H54 (cell line): ENCODE measurements around the gene CDKN3.
A peak's percentile ranks its signal among the peaks of the same experiment; 100 is the strongest.
"Not testable (repeated sequence)": the region's sequence is repeated elsewhere in the genome, so short reads cannot be mapped to it uniquely, and the experiment has no call there.

Experiments used
- DNase-seq: peaks from one replicate; pipeline ENCODE4 v3.0.0; 2011; ENCODE audit warnings: low spot score, mixed read lengths; ENCODE audit not compliant: insufficient read length
- FAIRE-seq: peaks from 3 replicates; lab custom pipeline; 2011; peaks lifted over from hg19 to GRCh38; lab: Jason Lieb, UNC
- POLR2A ChIP-seq: IDR thresholded peaks from 2 replicates; pipeline ENCODE4 v1.6.1; 2011; ENCODE audit warnings: low read depth, mild to moderate bottlenecking, low read length

Gene CDKN3

GRCh38 chr14:54385556-54385955 lies 11.3 kb upstream of the CDKN3 start:
- no peak for TF ChIP-seq POLR2A
- FAIRE-seq (no peak), DNase-seq (no peak)

GRCh38 chr14:54387328-54387727 lies 9.5 kb upstream of the CDKN3 start:
- FAIRE-seq, result no peak
- no peak for DNase-seq
- TF ChIP-seq POLR2A, result no peak

- DNase-seq (no peak), FAIRE-seq (no peak)
- TF ChIP-seq POLR2A, result no peak
Measured at GRCh38 chr14:54392131-54392859, 4.5 kb upstream of the CDKN3 start.

GRCh38 chr14:54392986-54393884 lies 3.6 kb upstream of the CDKN3 start:
- not testable (repeated sequence) for DNase-seq, FAIRE-seq

- TF ChIP-seq POLR2A, result no peak
- DNase-seq (no peak), FAIRE-seq (no peak)
Measured at GRCh38 chr14:54394596-54394995, 2.2 kb upstream of the CDKN3 start.

GRCh38 chr14:54395284-54395683 lies 1.5 kb upstream of the CDKN3 start:
- TF ChIP-seq POLR2A, result no peak
- no peak for FAIRE-seq
- no peak for DNase-seq

- no peak for FAIRE-seq
- TF ChIP-seq POLR2A, result no peak
- no peak for DNase-seq
Measured at GRCh38 chr14:54395716-54396115, 1.1 kb upstream of the CDKN3 start.

GRCh38 chr14:54396183-54396492 lies 669 bp upstream of the CDKN3 start:
- no peak for TF ChIP-seq POLR2A
- DNase-seq (no peak), FAIRE-seq (no peak)

- DNase-seq (no peak), FAIRE-seq (no peak)
- no peak for TF ChIP-seq POLR2A
Measured at GRCh38 chr14:54399560-54399959, 2.8 kb downstream of the CDKN3 start.

- FAIRE-seq, result not testable (repeated sequence)
Measured at GRCh38 chr14:54403401-54404005, 6.7 kb downstream of the CDKN3 start.

GRCh38 chr14:54410215-54410614 lies 13.4 kb downstream of the CDKN3 start:
- TF ChIP-seq POLR2A, result no peak
- DNase-seq (no peak), FAIRE-seq (no peak)

More at GRCh38 chr14:54403401-54404005, 6.7 kb downstream of the CDKN3 start:
- DNase-seq, result not testable (repeated sequence)

- FAIRE-seq (no peak), DNase-seq (no peak)
- TF ChIP-seq POLR2A, result no peak
Measured at GRCh38 chr14:54411371-54411770, 14.6 kb downstream of the CDKN3 start.

GRCh38 chr14:54420478-54421142 lies 23.8 kb downstream of the CDKN3 start:
- FAIRE-seq (peak; percentile 57), DNase-seq (no peak)
- no peak for TF ChIP-seq POLR2A

GRCh38 chr14:54423991-54424390 lies 27.2 kb downstream of the CDKN3 start:
- FAIRE-seq, result no peak
- no peak for DNase-seq
- no peak for TF ChIP-seq POLR2A
